ENCODE data around the gene SERINC1. TPM values are rescaled to one million over a fixed set of nuclear protein-coding genes. Genes with fewer than 3 reads are reported as not detected.
"Not testable (repeated sequence)": the region's sequence is repeated elsewhere in the genome, so short reads cannot be mapped to it uniquely, and the experiment has no call there.

Gene SERINC1
- total RNA-seq, 1 experiment from 2014 or later, result 31.3 TPM

GRCh38 chr6:122461885-122462284 lies 9.7 kb downstream of the SERINC1 start:
- H3K4me3 Mint-ChIP-seq, result no peak overlapping the region
- DNase-seq (ENCODE audit: low spot score) (no peak), ATAC-seq (no peak)
- H3K36me3 Mint-ChIP-seq, result no peaks in the 10 kb centered on the region; the same call in 1 of the 2 replicates
- H3K27ac Mint-ChIP-seq, result no peak overlapping the region
- H3K9me3 Mint-ChIP-seq, result no peaks in the 10 kb centered on the region
- TF ChIP-seq ZNF232 (CRISPR knock-in tag; IDR thresholded peaks at IDR 0.05) (no peak), PREB (CRISPR knock-in tag; IDR thresholded peaks at IDR 0.05; ENCODE audit: borderline replicate concordance) (no peak), ZNF317 (CRISPR knock-in tag; IDR thresholded peaks at IDR 0.05; ENCODE audit: borderline replicate concordance, low read depth) (no peak), CTCF (IDR thresholded peaks at IDR 0.05) (no peak), PRDM15 (CRISPR knock-in tag; IDR thresholded peaks at IDR 0.05) (no peak), OVOL2 (CRISPR knock-in tag; IDR thresholded peaks at IDR 0.05; ENCODE audit: borderline replicate concordance) (no peak), E2F4 (CRISPR knock-in tag; IDR thresholded peaks at IDR 0.05; ENCODE audit: borderline replicate concordance, low read depth) (no peak), STAT6 (CRISPR knock-in tag; conservative IDR thresholded peaks at IDR 0.05; ENCODE audit: low read depth) (no peak)
- CTCF ChIA-PET, result no interaction called here
- POLR2A ChIA-PET, result no interaction called here
- H3K4me1 Mint-ChIP-seq, result peaks cover 16% of the 10 kb centered on the region
- H3K27me3 Mint-ChIP-seq (ENCODE audit: low read depth), result no peaks in the 10 kb centered on the region

- ATAC-seq; CTCF ChIA-PET; H3K27me3 Mint-ChIP-seq (ENCODE audit: low read depth); H3K27ac Mint-ChIP-seq; POLR2A ChIA-PET; DNase-seq (ENCODE audit: low spot score); H3K4me3 Mint-ChIP-seq; H3K36me3 Mint-ChIP-seq; H3K9me3 Mint-ChIP-seq: not testable (repeated sequence)
- peaks cover 16% of the 10 kb centered on the region for H3K4me1 Mint-ChIP-seq
Measured at GRCh38 chr6:122459865-122460416, 11.7 kb downstream of the SERINC1 start.

- Mint-ChIP-seq H3K27ac (no peak overlapping the region), H3K4me1 (peaks cover 16% of the 10 kb centered on the region), H3K36me3 (peaks cover 9% of the 10 kb centered on the region), H3K9me3 (no peaks in the 10 kb centered on the region), H3K4me3 (no peak overlapping the region), H3K27me3 (ENCODE audit: low read depth) (no peaks in the 10 kb centered on the region)
- POLR2A ChIA-PET, result no interaction called here
- no peak for DNase-seq (ENCODE audit: low spot score)
- no peak for TF ChIP-seq ATF6 (CRISPR knock-in tag; IDR thresholded peaks at IDR 0.05)
- TF ChIP-seq NFATC4 (CRISPR knock-in tag; IDR thresholded peaks at IDR 0.05), result no peak
- TF ChIP-seq IRF2 (CRISPR knock-in tag; IDR thresholded peaks at IDR 0.05; ENCODE audit: borderline replicate concordance, low read depth), result no peak
- TF ChIP-seq PREB (CRISPR knock-in tag; IDR thresholded peaks at IDR 0.05; ENCODE audit: borderline replicate concordance), result no peak
- TF ChIP-seq ZNF317 (CRISPR knock-in tag; IDR thresholded peaks at IDR 0.05; ENCODE audit: borderline replicate concordance, low read depth), result no peak
- no peak for ATAC-seq
- CTCF ChIA-PET, result no interaction called here
Measured at GRCh38 chr6:122459240-122459639, 12.4 kb downstream of the SERINC1 start.

All from WTC11 (cell line).